Fibroblast of the conjunctiva (primary cell): Measurements from ENCODE around the gene PDSS2.
"Not testable (repeated sequence)": the region's sequence is repeated elsewhere in the genome, so short reads cannot be mapped to it uniquely, and the experiment has no call there.

ENCODE experiments used
- DNase-seq: peaks from one replicate; pipeline ENCODE4 v3.0.0-alpha.2; 2010; ENCODE audit warnings: low read depth

Gene PDSS2

GRCh38 chr6:107416145-107416544 is 43.2 kb downstream of the PDSS2 start:
- DNase-seq: no peak

GRCh38 chr6:107413966-107414645 is 45.3 kb downstream of the PDSS2 start:
- DNase-seq: no peak

- no peak for DNase-seq
These were observed 48.2 kb downstream of the PDSS2 start for GRCh38 chr6:107411161-107411560.

- DNase-seq: no peak
These were observed 49.4 kb downstream of the PDSS2 start for GRCh38 chr6:107409942-107410341.

- DNase-seq: no peak
These were observed 50.6 kb downstream of the PDSS2 start for GRCh38 chr6:107408714-107409113.

- DNase-seq: no peak
These were observed 54.4 kb downstream of the PDSS2 start for GRCh38 chr6:107405002-107405401.

- no peak for DNase-seq
These were observed 56.8 kb downstream of the PDSS2 start for GRCh38 chr6:107402533-107402932.

- no peak for DNase-seq
These were observed 57.8 kb downstream of the PDSS2 start for GRCh38 chr6:107401573-107401972.

- DNase-seq: no peak
These were observed 58.7 kb downstream of the PDSS2 start for GRCh38 chr6:107400616-107401147.

GRCh38 chr6:107399935-107400334 is 59.4 kb downstream of the PDSS2 start:
- no peak for DNase-seq

GRCh38 chr6:107398001-107398400 is 61.4 kb downstream of the PDSS2 start:
- no peak for DNase-seq

- DNase-seq: no peak
These were observed 63.2 kb downstream of the PDSS2 start for GRCh38 chr6:107396211-107396610.

- DNase-seq: no peak
These were observed 67.3 kb downstream of the PDSS2 start for GRCh38 chr6:107392069-107392468.

- no peak for DNase-seq
These were observed 68.5 kb downstream of the PDSS2 start for GRCh38 chr6:107390685-107391435.

- no peak for DNase-seq
These were observed 69.3 kb downstream of the PDSS2 start for GRCh38 chr6:107390056-107390455.

GRCh38 chr6:107386904-107387303 is 72.5 kb downstream of the PDSS2 start:
- DNase-seq: no peak

GRCh38 chr6:107386340-107386739 is 73.0 kb downstream of the PDSS2 start:
- DNase-seq: no peak

GRCh38 chr6:107383705-107384104 is 75.7 kb downstream of the PDSS2 start:
- DNase-seq: no peak

- DNase-seq: no peak
These were observed 85.1 kb downstream of the PDSS2 start for GRCh38 chr6:107374264-107374663.

- DNase-seq: no peak
These were observed 89.9 kb downstream of the PDSS2 start for GRCh38 chr6:107369493-107369892.

- no peak for DNase-seq
These were observed 90.9 kb downstream of the PDSS2 start for GRCh38 chr6:107368471-107368870.

GRCh38 chr6:107364173-107364572 is 95.2 kb downstream of the PDSS2 start:
- not testable (repeated sequence) for DNase-seq
